ENCODE results near the gene FAR1. TPM values are rescaled to one million over a fixed set of nuclear protein-coding genes. Genes with fewer than 3 reads are reported as not detected.
"Not testable (repeated sequence)": the region's sequence is repeated elsewhere in the genome, so short reads cannot be mapped to it uniquely, and the experiment has no call there.

FAR1 gene
- 35.1 TPM for total RNA-seq
- long read RNA-seq, full-length matches to known transcripts, result 32 of 36 reads
- long read RNA-seq, partial matches to known transcripts, result 1 of 36 reads
- long read RNA-seq, other reads (novel, unspliced or antisense), result 3 of 36 reads

GRCh38 chr11:13668102-13668956 is at the start of gene FAR1:
Gene FAR1, plus strand, starts transcription at chr11:13668668. Its CDS starts 26,098 bp downstream, at chr11:13694766.
- peak; percentile 97 for DNase-seq
- no peaks in the 10 kb centered on the region for H3K36me3 ChIP-seq
- H3K9me3 ChIP-seq (replicated peaks), result no peaks in the 10 kb centered on the region
- H3K27me3 ChIP-seq (ENCODE audit: low read depth), result no peaks in the 10 kb centered on the region
- H3K4me3 ChIP-seq, result peak within 1 kb of the TSS; percentile 85
- peaks cover 40% of the 10 kb centered on the region for H3K4me1 ChIP-seq
- H3K27ac ChIP-seq (replicated peaks), result peak within 1 kb of the TSS; percentile 91
- intact Hi-C loops (cut with micrococcal nuclease), result no loop called here
- TF ChIP-seq CTCF (IDR thresholded peaks at IDR 0.05; ENCODE audit: borderline replicate concordance), result peak; percentile 76

- Histone ChIP-seq H3K27ac (replicated peaks) (no peak overlapping the region), H3K4me1 (no peaks in the 10 kb centered on the region), H3K4me3 (no peak overlapping the region), H3K27me3 (ENCODE audit: low read depth) (no peaks in the 10 kb centered on the region), H3K36me3 (no peaks in the 10 kb centered on the region), H3K9me3 (replicated peaks) (peaks cover 54% of the 10 kb centered on the region)
- no peak for TF ChIP-seq CTCF (IDR thresholded peaks at IDR 0.05; ENCODE audit: borderline replicate concordance)
- intact Hi-C loops (cut with micrococcal nuclease), result no loop called here
- no peak for DNase-seq
These were observed 48.4 kb upstream of the FAR1 start for GRCh38 chr11:13620063-13620462.

- H3K36me3 ChIP-seq; H3K27me3 ChIP-seq (ENCODE audit: low read depth); H3K4me3 ChIP-seq; H3K4me1 ChIP-seq; H3K27ac ChIP-seq (replicated peaks); intact Hi-C loops (cut with micrococcal nuclease); DNase-seq: not testable (repeated sequence)
- H3K9me3 ChIP-seq (replicated peaks), result peaks cover 20% of the 10 kb centered on the region
These were observed 41.6 kb upstream of the FAR1 start for GRCh38 chr11:13626818-13627217.

- peaks cover 15% of the 10 kb centered on the region for H3K27me3 ChIP-seq (ENCODE audit: low read depth)
- intact Hi-C loops (cut with micrococcal nuclease); H3K4me1 ChIP-seq; H3K36me3 ChIP-seq; H3K4me3 ChIP-seq; H3K27ac ChIP-seq (replicated peaks); DNase-seq: not testable (repeated sequence)
- H3K9me3 ChIP-seq (replicated peaks), result peaks cover 20% of the 10 kb centered on the region
These were observed 39.8 kb upstream of the FAR1 start for GRCh38 chr11:13628634-13629033.

- H3K9me3 ChIP-seq (replicated peaks), result peaks cover 12% of the 10 kb centered on the region
- H3K4me1 ChIP-seq, result no peaks in the 10 kb centered on the region
- H3K27ac ChIP-seq (replicated peaks), result no peak overlapping the region
These were observed 38.7 kb upstream of the FAR1 start for GRCh38 chr11:13629779-13630178.

GRCh38 chr11:13635290-13635689 is 33.2 kb upstream of the FAR1 start:
- H3K36me3 ChIP-seq, result no peaks in the 10 kb centered on the region
- DNase-seq, result no peak
- peaks cover 9% of the 10 kb centered on the region for H3K9me3 ChIP-seq (replicated peaks)
- no peak overlapping the region for H3K27ac ChIP-seq (replicated peaks)
- no peak for TF ChIP-seq CTCF (IDR thresholded peaks at IDR 0.05; ENCODE audit: borderline replicate concordance)
- no peak overlapping the region for H3K4me3 ChIP-seq
- no peaks in the 10 kb centered on the region for H3K4me1 ChIP-seq
- peaks cover 25% of the 10 kb centered on the region for H3K27me3 ChIP-seq (ENCODE audit: low read depth)
- intact Hi-C loops (cut with micrococcal nuclease), result no loop called here

More at GRCh38 chr11:13629779-13630178, 38.7 kb upstream of the FAR1 start:
- intact Hi-C loops (cut with micrococcal nuclease), result no loop called here
- no peaks in the 10 kb centered on the region for H3K36me3 ChIP-seq
- no peak overlapping the region for H3K4me3 ChIP-seq
- DNase-seq, result no peak
- no peak for TF ChIP-seq CTCF (IDR thresholded peaks at IDR 0.05; ENCODE audit: borderline replicate concordance)
- peaks cover 25% of the 10 kb centered on the region for H3K27me3 ChIP-seq (ENCODE audit: low read depth)

Measured in left ventricle myocardium inferior (tissue), 1 donor.